ENCODE measurements around the gene GRIK3.

Gene GRIK3

GRCh38 chr1:36803868-36804570 is 230.3 kb downstream of the GRIK3 start:
- in situ Hi-C loops (cut with HindIII; ENCODE audit: low sequenced_read_pairs): no loop called here

GRCh38 chr1:36802018-36802417 is 232.3 kb downstream of the GRIK3 start:
- in situ Hi-C loops (cut with HindIII; ENCODE audit: low sequenced_read_pairs): no loop called here

- in situ Hi-C loops (cut with HindIII; ENCODE audit: low sequenced_read_pairs): no loop called here
These were observed 236.6 kb downstream of the GRIK3 start for GRCh38 chr1:36797761-36798160.

- in situ Hi-C loops (cut with HindIII; ENCODE audit: low sequenced_read_pairs): no loop called here
These were observed 237.6 kb downstream of the GRIK3 start for GRCh38 chr1:36796733-36797132.

GRCh38 chr1:36796106-36796590 is 238.2 kb downstream of the GRIK3 start:
- in situ Hi-C loops (cut with HindIII; ENCODE audit: low sequenced_read_pairs): no loop called here

GRCh38 chr1:36794460-36794859 is 239.9 kb downstream of the GRIK3 start:
- in situ Hi-C loops (cut with HindIII; ENCODE audit: low sequenced_read_pairs): no loop called here

- in situ Hi-C loops (cut with HindIII; ENCODE audit: low sequenced_read_pairs): no loop called here
These were observed 240.9 kb downstream of the GRIK3 start for GRCh38 chr1:36793452-36793851.

- in situ Hi-C loops (cut with HindIII; ENCODE audit: low sequenced_read_pairs): no loop called here
These were observed 242.0 kb downstream of the GRIK3 start for GRCh38 chr1:36792292-36792691.

- in situ Hi-C loops (cut with HindIII; ENCODE audit: low sequenced_read_pairs): no loop called here
These were observed 244.1 kb downstream of the GRIK3 start for GRCh38 chr1:36790191-36790590.

GRCh38 chr1:36789535-36789934 is 244.8 kb downstream of the GRIK3 start:
- in situ Hi-C loops (cut with HindIII; ENCODE audit: low sequenced_read_pairs): no loop called here

GRCh38 chr1:36787312-36787913 is 246.9 kb downstream of the GRIK3 start:
- in situ Hi-C loops (cut with HindIII; ENCODE audit: low sequenced_read_pairs): no loop called here

- in situ Hi-C loops (cut with HindIII; ENCODE audit: low sequenced_read_pairs): no loop called here
These were observed 247.9 kb downstream of the GRIK3 start for GRCh38 chr1:36786425-36786824.

- in situ Hi-C loops (cut with HindIII; ENCODE audit: low sequenced_read_pairs): no loop called here
These were observed 250.0 kb downstream of the GRIK3 start for GRCh38 chr1:36784147-36784859.

- in situ Hi-C loops (cut with HindIII; ENCODE audit: low sequenced_read_pairs): no loop called here
These were observed 250.8 kb downstream of the GRIK3 start for GRCh38 chr1:36783475-36783874.

- in situ Hi-C loops (cut with HindIII; ENCODE audit: low sequenced_read_pairs): no loop called here
These were observed 251.5 kb downstream of the GRIK3 start for GRCh38 chr1:36782785-36783184.

GRCh38 chr1:36782085-36782484 is 252.2 kb downstream of the GRIK3 start:
- in situ Hi-C loops (cut with HindIII; ENCODE audit: low sequenced_read_pairs): no loop called here

GRCh38 chr1:36781098-36781497 is 253.2 kb downstream of the GRIK3 start:
- in situ Hi-C loops (cut with HindIII; ENCODE audit: low sequenced_read_pairs): no loop called here

- in situ Hi-C loops (cut with HindIII; ENCODE audit: low sequenced_read_pairs): no loop called here
These were observed 255.6 kb downstream of the GRIK3 start for GRCh38 chr1:36778740-36779139.

- in situ Hi-C loops (cut with HindIII; ENCODE audit: low sequenced_read_pairs): no loop called here
These were observed 257.1 kb downstream of the GRIK3 start for GRCh38 chr1:36776948-36777831.

GRCh38 chr1:36776256-36776655 is 258.1 kb downstream of the GRIK3 start:
- in situ Hi-C loops (cut with HindIII; ENCODE audit: low sequenced_read_pairs): no loop called here

GRCh38 chr1:36775716-36776115 is 258.6 kb downstream of the GRIK3 start:
- in situ Hi-C loops (cut with HindIII; ENCODE audit: low sequenced_read_pairs): no loop called here
